Mucosa of stomach (tissue), 1 donor: ENCODE data around the gene BIVM.
A peak's percentile ranks its signal among the peaks of the same experiment; 100 is the strongest.
"Not testable (repeated sequence)": the region's sequence is repeated elsewhere in the genome, so short reads cannot be mapped to it uniquely, and the experiment has no call there.

Experiments used
- H3K27me3 ChIP-seq: one replicate; pipeline ENCODE4 v1.7.0; 2013; ENCODE audit warnings: mild to moderate bottlenecking, low read length; ENCODE audit not compliant: control insufficient read depth, insufficient read depth
- H3K36me3 ChIP-seq: one replicate; pipeline ENCODE4 v1.7.0; 2013; ENCODE audit warnings: low read length; ENCODE audit not compliant: control insufficient read depth, insufficient read depth
- H3K4me1 ChIP-seq: one replicate; pipeline ENCODE4 v1.7.0; 2013; ENCODE audit warnings: mild to moderate bottlenecking, low read length; ENCODE audit not compliant: control insufficient read depth, insufficient read depth
- H3K4me3 ChIP-seq: one replicate; pipeline ENCODE4 v1.7.0; 2013; ENCODE audit warnings: low read length
- H3K9ac ChIP-seq: one replicate; pipeline ENCODE4 v1.7.0; 2013; ENCODE audit warnings: mild to moderate bottlenecking, low read length, moderate library complexity
- H3K9me3 ChIP-seq: one replicate; pipeline ENCODE4 v1.7.0; 2013; ENCODE audit warnings: mild to moderate bottlenecking, low read length, moderate library complexity; ENCODE audit not compliant: control insufficient read depth
- donor health status: Pancreatic carcinoma.

Gene BIVM

GRCh38 chr13:102773441-102774213 is 25.3 kb upstream of the BIVM start, which contains the start of gene TEX30:
Gene TEX30, minus strand, starts transcription at chr13:102773786. Its CDS starts 3,760 bp downstream, at chr13:102770026.
- peak within 1 kb of the TSS; percentile 48 for H3K4me3 ChIP-seq
- H3K27me3 ChIP-seq, result no peaks in the 10 kb centered on the region
- H3K4me1 ChIP-seq, result peaks cover 14% of the 10 kb centered on the region
- H3K36me3 ChIP-seq, result no peaks in the 10 kb centered on the region
- H3K9ac ChIP-seq, result peak within 1 kb of the TSS; percentile 66
- H3K9me3 ChIP-seq, result no peaks in the 10 kb centered on the region

DNA sequence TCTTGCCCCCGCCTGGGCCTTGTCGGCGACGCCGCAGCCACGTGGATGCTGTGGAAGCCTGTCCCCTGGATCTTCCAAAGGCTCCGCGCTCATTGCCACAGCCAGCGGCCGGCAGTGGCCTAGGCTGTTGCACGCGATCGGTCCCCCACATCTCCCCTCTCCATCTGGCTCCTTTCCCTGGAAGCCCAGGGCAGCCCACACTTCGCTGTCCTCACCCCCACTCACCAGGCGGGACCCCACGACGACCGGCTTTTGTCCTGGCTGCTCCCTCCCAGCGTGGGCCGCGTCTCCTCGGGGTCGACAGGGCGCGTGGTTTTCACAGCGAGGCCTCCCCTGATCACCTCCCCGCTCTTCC is 24.7 kb upstream of the BIVM start:
- H3K9ac ChIP-seq, result peak overlapping the region; percentile 66
- H3K9me3 ChIP-seq, result no peaks in the 10 kb centered on the region
- H3K4me1 ChIP-seq, result peaks cover 14% of the 10 kb centered on the region
- H3K27me3 ChIP-seq, result no peaks in the 10 kb centered on the region
- H3K4me3 ChIP-seq, result peak overlapping the region; percentile 48
- no peaks in the 10 kb centered on the region for H3K36me3 ChIP-seq

GRCh38 chr13:102774591-102775520 is 24.1 kb upstream of the BIVM start:
- peaks cover 14% of the 10 kb centered on the region for H3K4me1 ChIP-seq
- no peaks in the 10 kb centered on the region for H3K36me3 ChIP-seq
- no peaks in the 10 kb centered on the region for H3K9me3 ChIP-seq
- no peak overlapping the region for H3K4me3 ChIP-seq
- H3K9ac ChIP-seq, result no peak overlapping the region
- no peaks in the 10 kb centered on the region for H3K27me3 ChIP-seq

DNA sequence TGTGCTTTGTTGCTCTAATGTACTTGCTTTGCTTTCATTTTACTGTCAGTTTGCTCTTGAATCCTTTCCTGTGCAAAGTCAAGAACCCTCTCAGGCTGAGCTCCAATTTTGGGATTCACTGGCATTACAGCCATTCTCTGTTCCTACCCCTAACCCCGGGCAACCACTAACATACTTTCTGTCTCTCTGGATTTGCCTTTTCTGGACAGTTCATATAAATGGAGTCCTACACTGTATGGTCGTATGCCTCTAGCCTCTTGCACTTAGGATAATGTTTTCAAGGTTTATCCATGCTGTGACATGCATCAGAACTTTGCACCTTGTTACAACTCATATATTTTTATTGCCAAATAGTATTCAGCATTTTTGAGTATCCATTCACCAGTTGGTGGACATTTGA is 22.6 kb upstream of the BIVM start:
- H3K4me1 ChIP-seq, result peaks cover 14% of the 10 kb centered on the region
- no peak overlapping the region for H3K9ac ChIP-seq
- H3K27me3 ChIP-seq, result no peaks in the 10 kb centered on the region
- H3K9me3 ChIP-seq, result no peaks in the 10 kb centered on the region
- H3K36me3 ChIP-seq, result no peaks in the 10 kb centered on the region
- no peak overlapping the region for H3K4me3 ChIP-seq

DNA sequence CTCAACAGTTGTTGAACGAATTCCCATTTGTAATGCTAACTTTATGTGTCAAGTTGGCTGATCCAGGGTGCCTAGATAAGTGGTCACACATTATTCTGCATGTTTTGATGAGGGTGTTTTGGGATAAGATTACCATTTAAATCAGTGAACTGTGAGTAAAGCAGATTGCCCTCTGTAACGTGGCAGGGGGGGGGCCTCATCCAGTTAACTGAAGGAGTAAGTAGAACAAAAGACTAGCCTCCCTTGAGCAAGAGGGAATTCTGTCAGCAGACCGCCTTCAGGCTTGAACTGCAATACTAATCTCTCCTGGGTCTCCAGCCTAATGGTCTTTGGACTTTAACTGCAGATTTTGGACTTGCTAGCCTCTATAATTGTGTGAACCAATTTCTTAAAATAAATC is 21.2 kb upstream of the BIVM start:
- Histone ChIP-seq H3K9me3 (no peaks in the 10 kb centered on the region), H3K4me1 (peaks cover 10% of the 10 kb centered on the region), H3K36me3 (no peaks in the 10 kb centered on the region), H3K27me3 (no peaks in the 10 kb centered on the region), H3K9ac (no peak overlapping the region), H3K4me3 (no peak overlapping the region)

- H3K36me3 ChIP-seq, result no peaks in the 10 kb centered on the region
- H3K9ac ChIP-seq, result no peak overlapping the region
- no peak overlapping the region for H3K4me3 ChIP-seq
- H3K27me3 ChIP-seq, result no peaks in the 10 kb centered on the region
- H3K9me3 ChIP-seq, result no peaks in the 10 kb centered on the region
- peaks cover under 1% of the 10 kb centered on the region for H3K4me1 ChIP-seq
These were observed 19.3 kb upstream of the BIVM start for GRCh38 chr13:102779436-102780159.

- H3K9me3 ChIP-seq, H3K4me3 ChIP-seq, H3K9ac ChIP-seq, H3K27me3 ChIP-seq, H3K4me1 ChIP-seq, H3K36me3 ChIP-seq: not testable (repeated sequence)
These were observed 18.3 kb upstream of the BIVM start for GRCh38 chr13:102780656-102781055.

DNA sequence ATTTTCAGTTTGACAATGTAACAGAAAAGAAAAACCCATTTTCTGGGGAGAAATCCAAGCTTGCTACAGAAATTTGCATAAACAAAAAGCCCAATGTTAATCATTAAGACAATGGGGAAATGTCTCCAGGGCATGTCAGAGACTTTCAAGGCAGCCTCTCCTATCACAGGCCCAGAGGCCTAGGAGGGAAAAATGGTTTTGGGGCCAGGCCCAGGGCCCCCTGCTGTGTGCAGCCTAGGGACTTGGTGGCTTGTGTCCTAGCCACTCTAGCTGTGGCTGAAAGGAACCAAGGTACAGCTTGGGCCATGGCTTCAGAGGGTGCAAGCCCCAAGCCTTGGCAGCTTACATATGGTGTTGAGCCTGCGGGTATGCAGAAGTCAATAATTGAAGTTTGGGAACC is 17.3 kb upstream of the BIVM start:
- no peak overlapping the region for H3K4me3 ChIP-seq
- H3K9me3 ChIP-seq, result no peaks in the 10 kb centered on the region
- no peaks in the 10 kb centered on the region for H3K36me3 ChIP-seq
- no peaks in the 10 kb centered on the region for H3K27me3 ChIP-seq
- H3K9ac ChIP-seq, result no peak overlapping the region
- H3K4me1 ChIP-seq, result no peaks in the 10 kb centered on the region

GRCh38 chr13:102784483-102784882 is 14.4 kb upstream of the BIVM start:
- Histone ChIP-seq H3K4me3 (no peak overlapping the region), H3K27me3 (no peaks in the 10 kb centered on the region), H3K9ac (no peak overlapping the region), H3K4me1 (no peaks in the 10 kb centered on the region), H3K36me3 (no peaks in the 10 kb centered on the region), H3K9me3 (no peaks in the 10 kb centered on the region)

DNA sequence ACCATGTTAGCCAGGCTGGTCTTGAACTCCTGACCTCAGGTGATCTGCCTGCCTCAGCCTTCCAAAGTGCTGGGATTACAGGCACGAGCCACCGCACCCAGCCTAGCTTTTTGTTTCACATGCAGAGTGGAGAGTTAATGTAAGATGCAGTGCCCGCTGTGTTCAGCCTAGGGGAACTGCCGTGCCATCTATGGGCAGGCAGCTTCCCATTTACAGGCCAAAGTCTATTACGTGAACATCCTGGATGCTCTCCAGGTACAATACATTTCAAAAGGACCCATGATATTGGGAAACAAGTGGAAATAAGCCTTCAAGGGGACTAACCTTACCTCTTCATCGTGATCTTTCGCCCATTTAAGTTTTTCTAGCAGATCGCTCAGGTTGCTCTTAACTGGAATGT is 10.2 kb upstream of the BIVM start:
- H3K36me3 ChIP-seq, result no peaks in the 10 kb centered on the region
- H3K9ac ChIP-seq, result no peak overlapping the region
- no peak overlapping the region for H3K4me3 ChIP-seq
- H3K4me1 ChIP-seq, result no peaks in the 10 kb centered on the region
- H3K27me3 ChIP-seq, result no peaks in the 10 kb centered on the region
- no peaks in the 10 kb centered on the region for H3K9me3 ChIP-seq

GRCh38 chr13:102792396-102792795 is 6.5 kb upstream of the BIVM start:
- Histone ChIP-seq H3K4me3 (no peak overlapping the region), H3K9me3 (no peaks in the 10 kb centered on the region), H3K36me3 (no peaks in the 10 kb centered on the region), H3K27me3 (no peaks in the 10 kb centered on the region), H3K9ac (no peak overlapping the region), H3K4me1 (no peaks in the 10 kb centered on the region)
